ENCODE measurements around the gene ATXN1. TPM values are rescaled to one million over a fixed set of nuclear protein-coding genes. Genes with fewer than 3 reads are reported as not detected.

Gene ATXN1
- total and polyA plus RNA-seq, 2 donors from 2014 or later, result 4.2 to 58.2 TPM

DNA sequence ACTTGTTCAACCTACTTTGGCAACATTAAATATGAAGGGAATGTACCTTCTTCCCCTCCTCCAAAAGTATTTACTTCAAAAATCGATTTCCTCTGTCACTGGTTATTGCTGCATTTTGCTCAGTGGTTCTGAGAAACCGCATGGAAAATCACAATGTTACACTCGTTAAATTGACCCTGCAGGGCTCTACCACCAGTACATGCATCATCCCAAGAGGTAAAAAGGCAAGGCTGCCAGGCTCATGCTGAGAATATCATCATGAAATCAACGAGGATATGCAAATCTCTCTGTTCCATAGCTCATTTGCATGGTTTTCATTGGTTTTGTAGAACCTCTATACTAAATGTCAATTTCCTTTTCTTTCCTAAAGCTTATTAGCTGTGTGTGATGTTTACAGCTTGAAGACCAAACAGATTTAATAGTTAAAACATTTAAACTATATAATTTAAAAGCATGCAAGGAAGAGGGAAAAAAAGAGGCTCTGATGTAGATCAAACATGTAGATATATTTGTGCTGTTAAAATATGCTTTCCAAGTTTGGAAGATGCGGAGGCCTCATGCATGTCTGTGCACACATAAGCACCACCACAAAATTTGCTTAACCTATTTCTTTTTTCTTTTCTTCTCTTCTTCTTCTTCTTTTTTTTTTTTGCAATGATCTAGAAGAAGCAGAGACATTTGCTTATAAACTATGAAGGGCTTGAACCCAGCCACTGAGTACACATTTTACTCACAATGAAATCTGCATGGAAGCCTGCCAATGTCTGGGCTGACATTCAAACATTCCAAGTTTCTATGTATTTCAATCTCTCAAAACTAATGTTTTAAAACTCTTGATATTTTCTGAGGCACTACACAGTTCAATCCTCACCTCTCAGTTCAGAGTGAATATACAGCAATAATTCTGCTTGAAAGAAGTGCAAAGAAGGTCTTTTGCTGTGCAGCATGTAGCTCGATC lies 328.9 kb downstream of the ATXN1 start:
- Histone ChIP-seq H3K4me3 (ENCODE audit: low read length in 3 of 3) (no peak overlapping the region), H3K9ac (ENCODE audit: low read length in 3 of 3) (no peak overlapping the region), H3K27ac (ENCODE audit: low read depth in 2 of 2, low read length in 2 of 2) (no peak overlapping the region), H3K36me3 (ENCODE audit: control insufficient read depth in 2 of 3, insufficient read depth in 3 of 3, low read length in 3 of 3) (no peaks in the 10 kb centered on the region), H3K27me3 (ENCODE audit: control insufficient read depth, insufficient read depth, low read length) (no peaks in the 10 kb centered on the region), H3K9me3 (ENCODE audit: control insufficient read depth in 2 of 3, insufficient read depth in 1 of 3, low read length in 3 of 3) (no peaks in the 10 kb centered on the region), H3K4me1 (ENCODE audit: control insufficient read depth in 2 of 3, insufficient read depth in 2 of 3, low read depth in 1 of 3, low read length in 3 of 3) (peaks cover 0 to 2% (median 0%) of the 10 kb centered on the region in 3 donors)
- intact Hi-C loops (cut with DNase I), result no loop called here
- no peak for FAIRE-seq
- TF ChIP-seq, protein P1, sequence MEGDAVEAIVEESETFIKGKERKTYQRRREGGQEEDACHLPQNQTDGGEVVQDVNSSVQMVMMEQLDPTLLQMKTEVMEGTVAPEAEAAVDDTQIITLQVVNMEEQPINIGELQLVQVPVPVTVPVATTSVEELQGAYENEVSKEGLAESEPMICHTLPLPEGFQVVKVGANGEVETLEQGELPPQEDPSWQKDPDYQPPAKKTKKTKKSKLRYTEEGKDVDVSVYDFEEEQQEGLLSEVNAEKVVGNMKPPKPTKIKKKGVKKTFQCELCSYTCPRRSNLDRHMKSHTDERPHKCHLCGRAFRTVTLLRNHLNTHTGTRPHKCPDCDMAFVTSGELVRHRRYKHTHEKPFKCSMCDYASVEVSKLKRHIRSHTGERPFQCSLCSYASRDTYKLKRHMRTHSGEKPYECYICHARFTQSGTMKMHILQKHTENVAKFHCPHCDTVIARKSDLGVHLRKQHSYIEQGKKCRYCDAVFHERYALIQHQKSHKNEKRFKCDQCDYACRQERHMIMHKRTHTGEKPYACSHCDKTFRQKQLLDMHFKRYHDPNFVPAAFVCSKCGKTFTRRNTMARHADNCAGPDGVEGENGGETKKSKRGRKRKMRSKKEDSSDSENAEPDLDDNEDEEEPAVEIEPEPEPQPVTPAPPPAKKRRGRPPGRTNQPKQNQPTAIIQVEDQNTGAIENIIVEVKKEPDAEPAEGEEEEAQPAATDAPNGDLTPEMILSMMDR (IDR thresholded peaks at IDR 0.05; ENCODE audit: borderline replicate concordance, extremely low read depth, insufficient read depth), result no peak
- peak in 1 of 5 donors; percentile 36 for DNase-seq

DNA sequence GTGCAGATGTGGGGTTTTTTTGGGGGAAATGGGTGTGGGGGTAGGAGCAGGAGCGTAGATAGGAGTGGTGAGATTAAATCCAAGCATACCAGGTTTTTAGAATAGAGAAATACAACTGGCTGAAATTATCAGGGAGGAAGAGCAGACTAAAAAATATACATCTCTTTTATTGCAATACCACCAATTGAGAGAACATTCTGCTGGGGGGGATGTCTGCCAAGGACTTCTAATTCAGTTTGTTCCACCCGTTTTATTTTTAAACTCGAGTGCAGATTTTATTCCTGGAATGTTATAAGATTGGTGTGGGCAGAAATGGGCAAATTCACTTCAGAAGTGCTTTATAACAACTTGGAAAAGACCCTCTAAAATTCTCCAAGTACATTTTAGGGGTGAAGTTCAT lies 330.2 kb downstream of the ATXN1 start:
- FAIRE-seq (no peak), DNase-seq (no peak)
- H3K4me1 ChIP-seq (ENCODE audit: control insufficient read depth in 2 of 3, insufficient read depth in 2 of 3, low read depth in 1 of 3, low read length in 3 of 3), result peaks cover 0 to 2% (median 0%) of the 10 kb centered on the region in 3 donors
- intact Hi-C loops (cut with DNase I), result no loop called here
- no peaks in the 10 kb centered on the region for H3K9me3 ChIP-seq (ENCODE audit: control insufficient read depth in 2 of 3, insufficient read depth in 1 of 3, low read length in 3 of 3)
- H3K9ac ChIP-seq (ENCODE audit: low read length in 3 of 3), result no peak overlapping the region
- no peak overlapping the region for H3K4me3 ChIP-seq (ENCODE audit: low read length in 3 of 3)
- no peaks in the 10 kb centered on the region for H3K27me3 ChIP-seq (ENCODE audit: control insufficient read depth, insufficient read depth, low read length)
- TF ChIP-seq, protein P1 (IDR thresholded peaks at IDR 0.05; ENCODE audit: borderline replicate concordance, extremely low read depth, insufficient read depth), result no peak
- H3K36me3 ChIP-seq (ENCODE audit: control insufficient read depth in 2 of 3, insufficient read depth in 3 of 3, low read length in 3 of 3), result no peaks in the 10 kb centered on the region
- H3K27ac ChIP-seq (ENCODE audit: low read depth in 2 of 2, low read length in 2 of 2), result no peak overlapping the region

DNA sequence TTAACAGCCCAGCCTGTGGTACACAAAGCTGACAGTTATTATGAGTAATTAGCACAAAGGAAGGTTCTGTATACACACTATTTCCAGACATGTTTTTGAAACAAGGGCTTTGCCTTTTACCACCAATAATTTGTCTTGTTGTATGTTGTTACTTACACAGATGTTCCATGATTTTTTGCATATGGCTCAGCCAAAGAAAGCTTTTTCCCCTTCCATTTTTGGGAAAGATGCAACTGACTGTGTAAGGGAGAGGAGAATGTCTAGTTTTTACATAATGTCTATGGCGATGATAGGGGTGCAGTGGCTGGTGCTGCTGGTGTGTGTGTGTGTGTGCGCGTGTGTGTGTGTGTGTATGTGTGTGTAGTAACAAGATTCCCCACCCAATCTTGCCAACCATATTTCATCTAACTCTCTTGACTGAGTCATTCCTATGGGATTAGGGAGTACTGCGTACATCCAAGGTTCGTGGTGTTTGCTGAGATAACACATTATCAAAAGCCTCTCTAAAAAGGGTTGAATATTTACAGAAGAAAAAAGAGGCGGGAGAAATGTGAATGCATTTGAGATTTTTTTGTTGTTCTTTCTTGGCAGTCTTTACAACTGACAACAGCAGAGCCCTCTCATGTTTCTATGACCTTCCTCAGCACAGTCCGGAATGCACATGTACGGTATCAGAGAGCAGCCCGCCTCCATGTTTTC lies 330.7 kb downstream of the ATXN1 start:
- H3K27me3 ChIP-seq (ENCODE audit: control insufficient read depth, insufficient read depth, low read length), result no peaks in the 10 kb centered on the region
- H3K9ac ChIP-seq (ENCODE audit: low read length in 3 of 3), result no peak overlapping the region
- H3K9me3 ChIP-seq (ENCODE audit: control insufficient read depth in 2 of 3, insufficient read depth in 1 of 3, low read length in 3 of 3), result no peaks in the 10 kb centered on the region
- H3K4me1 ChIP-seq (ENCODE audit: control insufficient read depth in 2 of 3, insufficient read depth in 2 of 3, low read depth in 1 of 3, low read length in 3 of 3), result peaks cover 0 to 2% (median 0%) of the 10 kb centered on the region in 3 donors
- TF ChIP-seq, protein P1 (IDR thresholded peaks at IDR 0.05; ENCODE audit: borderline replicate concordance, extremely low read depth, insufficient read depth), result no peak
- H3K27ac ChIP-seq (ENCODE audit: low read depth in 2 of 2, low read length in 2 of 2), result no peak overlapping the region
- FAIRE-seq (no peak), DNase-seq (peak in 2 of 5 donors; percentile 34 to 58)
- intact Hi-C loops (cut with DNase I), result no loop called here
- no peak overlapping the region for H3K4me3 ChIP-seq (ENCODE audit: low read length in 3 of 3)
- H3K36me3 ChIP-seq (ENCODE audit: control insufficient read depth in 2 of 3, insufficient read depth in 3 of 3, low read length in 3 of 3), result no peaks in the 10 kb centered on the region
